ENCODE data around the gene STOM.
"Not testable (repeated sequence)": the region's sequence is repeated elsewhere in the genome, so short reads cannot be mapped to it uniquely, and the experiment has no call there.

STOM gene, protein sequence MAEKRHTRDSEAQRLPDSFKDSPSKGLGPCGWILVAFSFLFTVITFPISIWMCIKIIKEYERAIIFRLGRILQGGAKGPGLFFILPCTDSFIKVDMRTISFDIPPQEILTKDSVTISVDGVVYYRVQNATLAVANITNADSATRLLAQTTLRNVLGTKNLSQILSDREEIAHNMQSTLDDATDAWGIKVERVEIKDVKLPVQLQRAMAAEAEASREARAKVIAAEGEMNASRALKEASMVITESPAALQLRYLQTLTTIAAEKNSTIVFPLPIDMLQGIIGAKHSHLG

DNA sequence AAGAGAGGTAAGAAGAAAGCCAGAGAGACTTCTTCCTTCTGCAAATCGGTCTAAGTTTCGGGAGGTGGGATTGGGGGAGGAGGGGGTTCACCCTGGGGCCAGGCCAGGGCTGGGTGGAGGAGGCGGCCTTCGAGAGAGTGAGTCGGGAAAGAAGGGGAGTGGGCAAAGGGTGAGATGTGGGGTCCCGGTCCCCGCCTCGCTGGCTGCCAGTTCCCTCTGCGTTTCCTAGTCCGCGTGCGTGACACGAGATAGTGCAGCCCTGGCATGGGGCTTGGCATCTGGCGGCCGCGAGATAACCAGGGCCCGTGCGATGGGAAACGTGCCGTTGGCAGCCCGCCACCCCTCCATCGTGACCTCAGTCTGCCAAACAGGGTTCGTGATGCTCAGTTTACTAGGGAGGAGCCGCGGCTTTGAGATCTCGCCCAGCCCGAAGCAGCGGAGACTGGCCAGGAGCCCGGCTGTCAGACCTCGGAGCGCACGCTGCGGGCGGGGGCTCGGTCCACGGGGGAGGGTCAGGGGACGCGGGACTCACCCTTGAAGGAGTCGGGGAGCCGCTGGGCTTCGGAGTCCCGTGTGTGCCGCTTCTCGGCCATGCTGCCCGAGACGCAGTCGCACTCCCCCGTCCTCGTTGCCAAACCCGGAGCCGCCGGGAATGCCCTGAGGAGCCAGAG lies at the start of gene STOM:
Gene STOM, minus strand, starts transcription at position 656 of the 671 bp plus-strand sequence. Its CDS starts 63 bp downstream, at position 593.
- DNase-seq (ENCODE audit: low read depth in 2 of 2) = peak in 1 of 2 donors; percentile 29

DNA sequence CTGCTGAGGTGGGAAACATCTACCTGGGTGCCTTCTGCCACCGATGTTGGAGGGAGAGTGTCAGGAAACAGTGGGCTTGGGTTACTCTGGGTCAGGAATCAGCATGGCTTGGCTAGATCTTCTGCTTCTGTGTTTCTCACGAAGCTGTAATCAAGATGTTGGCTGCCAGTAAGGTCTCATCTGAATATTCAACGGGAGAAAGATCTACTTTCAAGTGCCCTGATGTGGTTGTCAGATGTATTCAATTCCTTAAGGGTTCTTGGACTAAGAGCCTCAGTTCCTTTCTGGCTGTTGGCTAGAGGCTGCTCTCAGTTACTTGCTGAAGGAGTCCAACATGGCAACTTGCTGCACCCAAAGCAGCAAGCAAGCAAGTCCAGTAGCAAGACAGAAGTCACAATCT lies 41.9 kb upstream of the STOM start:
- no peak for DNase-seq (ENCODE audit: low read depth in 2 of 2)

DNA sequence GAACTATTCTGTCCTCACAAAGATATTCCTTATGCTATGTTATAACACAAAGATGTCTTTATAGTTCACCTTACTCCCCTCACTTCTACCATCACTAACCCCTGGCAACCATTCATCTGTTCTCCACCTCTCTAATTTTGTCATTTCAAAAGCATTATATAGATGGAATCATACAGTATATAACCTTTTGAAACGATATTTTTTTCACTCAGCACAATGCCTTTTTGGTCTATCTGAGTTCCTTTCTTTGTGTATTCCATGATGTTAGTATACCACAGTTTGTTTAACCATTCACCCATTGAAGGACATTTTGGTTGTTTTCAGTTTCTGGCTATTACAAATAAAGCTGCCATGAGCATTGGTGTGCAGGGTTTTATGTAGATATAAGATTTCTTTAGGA lies 35.8 kb upstream of the STOM start:
- no peak for DNase-seq (ENCODE audit: low read depth in 2 of 2)

DNA sequence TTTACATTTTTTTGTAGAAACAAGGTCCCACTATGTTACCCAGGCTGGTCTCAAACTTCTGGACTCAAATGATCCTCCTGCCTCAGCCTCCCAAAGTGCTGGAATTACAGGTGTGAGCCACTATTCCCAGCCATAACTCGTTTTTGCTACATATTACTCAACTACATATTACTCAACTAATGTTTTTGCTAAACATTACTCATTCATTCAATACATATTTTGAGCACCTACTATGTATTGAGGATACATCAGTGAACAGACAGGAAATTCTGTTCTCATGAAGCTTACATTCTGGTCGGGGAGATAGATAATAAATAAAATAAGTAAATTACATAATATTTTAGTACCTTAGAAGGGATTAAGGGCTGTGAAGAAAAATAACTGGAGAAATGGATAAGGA lies 34.9 kb upstream of the STOM start:
- no peak for DNase-seq (ENCODE audit: low read depth in 2 of 2)

DNA sequence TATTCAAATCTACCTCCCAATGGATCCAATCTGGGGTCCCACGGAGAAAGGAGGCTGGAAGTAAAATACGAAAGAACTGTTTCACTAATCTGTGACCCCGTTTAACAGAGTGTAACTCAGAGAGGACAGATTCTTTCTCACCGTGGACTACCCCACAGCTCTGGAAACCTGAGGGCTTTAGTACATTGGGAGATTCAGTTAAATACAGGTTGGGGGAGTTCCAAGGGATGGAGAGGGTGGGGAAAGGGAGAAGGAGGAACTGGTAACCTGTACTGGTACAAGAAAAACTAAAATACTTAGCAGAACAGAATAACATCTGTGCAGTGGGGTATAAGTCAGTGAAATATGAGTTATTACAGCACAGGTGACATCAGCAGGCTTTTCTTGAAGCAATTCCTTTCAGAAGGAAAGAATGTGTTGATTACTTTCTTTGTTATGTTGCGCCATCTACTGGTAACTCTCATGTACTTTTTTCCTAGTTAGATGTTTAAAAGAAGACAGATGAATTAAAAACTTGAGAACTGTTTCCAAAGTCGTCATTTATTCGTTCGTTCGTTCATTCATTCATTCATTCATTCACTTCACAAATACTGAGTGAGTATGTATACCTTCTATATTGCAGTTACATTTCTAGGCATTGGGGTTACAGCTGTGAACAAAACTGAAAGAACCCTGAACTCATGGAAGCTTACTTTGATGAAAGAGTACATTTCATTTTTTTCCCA lies 30.0 kb upstream of the STOM start:
- DNase-seq (ENCODE audit: low read depth in 2 of 2) = no peak

DNA sequence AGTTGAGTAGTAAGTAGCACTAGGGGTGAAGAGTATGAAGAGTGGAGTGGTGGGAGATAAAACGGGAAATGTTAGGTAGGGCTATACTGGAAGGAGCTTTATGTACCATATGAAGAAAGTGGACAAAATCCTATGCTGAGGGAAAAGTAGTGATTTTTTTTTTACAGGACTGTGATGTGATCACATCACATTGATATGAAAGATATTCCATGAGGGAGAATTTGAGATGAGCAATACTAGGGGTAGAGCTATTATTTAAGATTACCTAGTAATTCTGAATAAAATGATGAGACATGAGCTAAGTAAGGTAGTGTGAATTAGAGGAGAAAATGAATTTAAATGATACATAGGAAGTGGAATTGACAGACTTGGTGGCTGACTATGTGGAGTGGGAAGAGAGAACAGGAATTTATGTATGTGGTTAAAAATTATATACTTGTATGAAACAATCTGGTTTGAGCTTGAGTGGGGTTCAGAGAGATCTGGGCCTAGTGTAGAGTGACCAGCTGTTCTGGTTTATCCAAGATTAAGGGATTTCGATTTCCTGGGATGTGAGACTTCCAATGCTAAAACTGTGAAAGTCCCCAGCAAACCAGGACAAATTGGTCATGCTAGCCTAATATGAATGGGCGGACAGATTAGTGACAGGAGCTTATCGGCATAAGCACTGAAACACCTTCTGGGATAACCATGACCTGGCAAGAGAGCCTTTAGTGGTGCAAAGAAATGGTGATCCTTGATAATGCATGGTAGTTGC lies 29.3 kb upstream of the STOM start:
- DNase-seq (ENCODE audit: low read depth in 2 of 2) = no peak

DNA sequence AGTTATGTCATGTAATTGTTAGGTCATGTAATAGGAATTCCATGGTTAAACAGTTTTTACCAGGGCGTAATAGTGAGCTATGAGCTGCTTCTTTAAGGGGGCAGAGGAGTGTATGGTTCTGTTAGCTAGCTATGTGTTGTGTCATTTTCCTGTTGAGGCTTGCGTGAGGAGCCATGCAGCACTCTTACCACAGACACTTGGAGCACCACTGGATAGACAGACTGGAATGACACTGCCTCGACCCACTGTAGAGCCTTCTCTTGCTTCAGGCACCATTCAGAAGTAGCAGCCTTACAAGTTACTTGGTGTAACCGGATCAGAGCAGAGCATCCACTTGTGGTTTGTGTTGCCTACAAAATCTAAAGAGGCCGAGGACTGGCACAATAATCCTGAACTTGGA lies 28.3 kb upstream of the STOM start:
- DNase-seq (ENCODE audit: low read depth in 2 of 2) = no peak

DNA sequence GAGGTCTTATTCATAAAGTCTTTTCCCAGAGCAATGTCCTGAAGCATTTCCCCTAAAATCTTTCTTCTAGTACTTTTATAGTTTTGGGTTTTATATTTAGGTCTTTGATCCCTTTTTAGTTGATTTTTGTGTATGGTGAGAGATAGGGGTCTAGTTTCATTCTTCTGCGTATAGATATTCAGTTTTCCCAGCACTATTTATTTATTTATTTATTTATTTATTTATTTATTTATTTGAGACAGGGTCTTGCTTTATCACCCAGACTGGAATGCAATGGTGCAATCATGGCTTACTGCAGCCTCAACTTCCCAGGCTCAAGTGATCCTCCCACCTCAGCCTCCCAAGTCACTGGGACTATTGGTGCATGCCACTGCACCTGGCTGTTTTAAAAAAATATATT lies 27.2 kb upstream of the STOM start:
- DNase-seq (ENCODE audit: low read depth in 2 of 2) = not testable (repeated sequence)

DNA sequence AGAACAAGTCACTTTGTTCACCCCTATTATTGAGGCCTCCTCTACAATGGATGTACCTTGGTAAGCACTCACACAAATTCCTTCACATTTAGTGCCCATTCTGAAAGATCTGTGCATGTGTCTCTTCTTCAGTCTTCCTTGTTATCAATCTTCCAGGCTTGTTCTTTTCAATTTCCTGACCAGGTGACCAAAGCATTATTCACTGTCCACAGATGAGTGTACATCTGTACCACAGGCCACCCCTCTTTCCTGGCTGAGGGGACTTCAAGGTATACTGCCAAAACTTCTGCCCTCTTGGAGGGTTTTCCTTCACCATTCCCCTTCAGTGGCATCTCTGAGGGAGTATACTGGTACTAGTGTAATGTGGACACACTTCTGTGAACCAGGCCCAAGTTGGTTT lies 25.5 kb upstream of the STOM start:
- DNase-seq (ENCODE audit: low read depth in 2 of 2) = no peak

DNA sequence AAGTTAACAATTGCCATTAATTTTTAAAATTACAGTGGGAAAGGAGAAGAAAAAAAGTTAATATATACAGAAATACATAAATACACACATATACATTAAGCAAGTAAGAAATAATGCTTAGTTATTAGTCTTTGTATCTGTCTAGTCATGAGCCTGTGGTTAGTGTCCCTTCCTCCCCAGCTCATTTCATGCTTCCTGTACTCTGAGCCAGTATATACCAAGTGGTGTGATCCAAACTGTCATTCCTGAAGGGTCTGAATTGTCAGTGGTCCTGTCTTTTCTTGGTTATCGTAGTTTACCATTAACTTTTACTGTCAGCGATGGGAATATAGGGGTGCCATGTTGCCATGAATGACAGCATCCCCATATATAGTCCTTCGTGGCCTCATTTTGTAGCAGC lies 24.2 kb upstream of the STOM start:
- no peak for DNase-seq (ENCODE audit: low read depth in 2 of 2)

DNA sequence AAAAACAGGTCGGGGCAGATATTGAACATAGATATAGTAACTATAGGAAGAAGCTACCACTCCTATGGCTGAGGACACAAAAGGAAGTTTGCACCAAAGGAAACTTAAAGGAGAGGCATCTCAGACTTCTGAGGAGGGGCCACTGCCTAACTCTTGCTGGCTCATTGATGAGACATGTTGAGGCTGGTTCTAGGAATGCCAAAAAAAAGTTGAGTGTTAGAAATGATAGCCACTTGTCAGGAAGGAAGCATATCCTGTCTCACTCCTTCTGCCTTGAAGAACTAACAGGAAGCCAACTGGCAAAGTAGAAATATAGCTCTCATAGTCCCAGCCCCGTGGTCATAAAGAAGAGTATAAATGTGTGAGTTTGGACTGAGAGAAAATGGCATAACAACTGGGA lies 23.3 kb upstream of the STOM start:
- no peak for DNase-seq (ENCODE audit: low read depth in 2 of 2)

DNA sequence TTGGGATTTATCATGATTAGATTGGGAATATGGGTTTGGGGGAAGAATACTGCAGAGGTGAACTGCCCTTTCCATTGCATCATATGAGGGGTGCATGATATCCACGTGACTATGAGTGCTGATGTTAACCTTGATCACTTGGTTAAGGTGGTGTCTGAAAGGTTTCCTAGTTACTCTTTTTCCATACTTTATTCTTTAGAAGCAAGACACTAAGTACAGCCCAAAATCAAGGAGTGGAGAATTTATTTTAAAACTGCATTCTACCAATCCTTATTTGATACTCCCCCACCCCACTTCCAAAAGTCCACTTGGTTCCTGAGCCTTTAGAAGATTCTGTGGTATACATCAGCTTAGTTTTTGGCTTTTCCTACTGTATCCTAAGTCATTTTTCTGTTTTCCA lies 20.3 kb upstream of the STOM start:
- no peak for DNase-seq (ENCODE audit: low read depth in 2 of 2)

DNA sequence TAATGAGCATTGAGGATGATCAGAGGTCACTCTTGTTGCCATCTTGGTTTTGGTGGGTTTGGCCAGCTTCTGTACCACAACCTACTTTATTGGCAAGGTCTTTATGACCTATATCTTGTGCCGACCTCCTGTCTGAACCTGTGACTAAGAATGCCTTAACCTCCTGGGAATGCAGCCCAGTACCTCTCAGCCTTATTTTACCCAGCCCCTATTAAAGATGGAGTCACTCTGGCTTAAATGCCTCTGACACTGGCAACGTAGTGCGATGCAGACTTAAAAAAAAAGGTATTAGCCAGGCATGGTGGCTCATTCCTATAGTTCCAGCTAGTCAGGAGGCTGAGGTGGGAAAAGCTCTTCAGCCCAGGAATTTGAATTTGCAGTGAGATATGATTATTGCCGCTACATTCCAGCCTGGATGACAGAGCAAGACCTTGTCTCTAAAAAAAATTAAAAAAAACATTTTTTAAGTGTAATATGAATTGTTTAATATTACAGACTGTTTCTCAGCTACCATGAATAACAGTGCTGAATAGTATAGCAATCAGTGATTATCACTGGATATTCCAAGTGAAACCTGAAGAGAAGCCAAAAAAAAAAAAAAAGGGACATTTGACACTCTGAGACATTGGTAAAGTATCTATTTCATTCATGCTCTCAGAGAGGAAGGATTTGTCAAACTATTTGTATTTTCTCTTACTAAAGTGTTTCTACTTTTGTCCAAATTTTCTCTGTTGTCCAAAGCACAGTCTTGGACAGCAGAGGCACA lies 18.3 kb upstream of the STOM start:
- no peak for DNase-seq (ENCODE audit: low read depth in 2 of 2)

DNA sequence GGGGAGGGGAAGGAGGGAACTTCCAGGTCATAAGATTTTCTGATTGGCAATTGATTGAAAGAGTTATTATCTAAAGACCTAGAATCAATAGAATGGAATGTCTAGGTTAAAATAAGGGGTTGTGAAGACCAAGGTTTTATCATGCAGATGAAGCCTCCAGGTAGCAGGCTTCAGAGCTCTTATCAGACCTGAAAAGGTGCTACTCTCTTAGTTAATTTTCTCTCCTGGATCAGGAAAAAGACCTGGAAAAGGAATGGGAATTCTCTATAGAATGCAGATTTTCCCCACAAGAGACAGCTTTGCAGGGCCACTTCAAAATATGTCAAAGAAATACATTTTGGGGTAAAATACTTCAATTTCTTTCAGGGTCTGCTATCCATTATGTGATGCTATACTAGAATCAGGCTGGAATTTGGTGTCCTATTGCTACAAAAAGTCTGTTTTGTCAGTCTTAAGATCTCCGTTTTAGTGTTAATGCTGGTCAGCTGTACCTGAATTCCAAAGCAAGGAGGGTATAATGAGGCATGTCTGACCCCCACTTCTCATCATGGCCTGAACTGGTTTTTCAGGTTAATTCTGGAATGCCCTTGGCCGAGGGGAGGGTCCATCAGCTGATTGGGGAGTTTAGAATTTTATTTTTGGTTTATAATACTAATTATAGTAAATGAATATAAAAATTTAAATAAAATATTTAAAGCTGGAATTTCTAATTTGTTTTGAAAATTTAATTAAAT lies 16.6 kb upstream of the STOM start:
- DNase-seq (ENCODE audit: low read depth in 2 of 2) = no peak

DNA sequence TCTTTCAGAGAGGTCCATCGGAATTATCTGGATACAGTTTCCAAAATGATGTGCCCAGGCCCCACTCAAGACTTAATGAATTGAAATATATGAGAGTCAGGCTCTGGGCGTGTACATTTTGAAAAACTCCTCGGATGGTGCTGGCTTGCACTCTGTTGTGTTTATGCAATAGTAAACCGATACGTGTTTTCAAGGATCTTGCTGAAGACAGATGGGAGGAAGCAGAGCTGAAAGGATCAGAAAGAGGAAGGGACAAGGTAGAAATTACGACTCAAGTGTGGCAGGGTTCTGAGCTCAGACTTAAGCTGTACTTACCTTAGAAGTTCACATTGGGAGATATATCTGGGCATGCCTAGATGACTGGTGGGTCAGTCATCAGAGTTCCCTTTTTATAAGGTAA lies 13.7 kb upstream of the STOM start:
- DNase-seq (ENCODE audit: low read depth in 2 of 2) = no peak

DNA sequence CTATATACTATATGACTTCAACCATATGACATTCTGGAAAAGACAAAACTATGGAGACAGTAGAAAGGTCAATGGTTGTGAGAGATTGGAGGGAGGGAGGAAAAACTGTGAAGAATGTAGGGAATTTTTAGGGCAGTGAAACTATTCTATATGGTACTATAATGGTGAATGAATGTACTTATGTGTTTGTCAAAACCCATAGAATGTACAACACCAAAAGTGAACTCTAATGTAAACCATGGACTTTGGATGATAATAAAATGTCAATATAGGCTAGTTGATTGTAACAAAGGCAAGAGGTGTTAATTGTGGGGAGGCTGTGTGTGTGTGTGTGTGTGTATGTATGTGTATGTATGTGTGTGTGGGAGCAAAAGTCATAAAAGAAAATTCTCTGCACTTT lies 10.8 kb upstream of the STOM start:
- DNase-seq (ENCODE audit: low read depth in 2 of 2) = no peak

DNA sequence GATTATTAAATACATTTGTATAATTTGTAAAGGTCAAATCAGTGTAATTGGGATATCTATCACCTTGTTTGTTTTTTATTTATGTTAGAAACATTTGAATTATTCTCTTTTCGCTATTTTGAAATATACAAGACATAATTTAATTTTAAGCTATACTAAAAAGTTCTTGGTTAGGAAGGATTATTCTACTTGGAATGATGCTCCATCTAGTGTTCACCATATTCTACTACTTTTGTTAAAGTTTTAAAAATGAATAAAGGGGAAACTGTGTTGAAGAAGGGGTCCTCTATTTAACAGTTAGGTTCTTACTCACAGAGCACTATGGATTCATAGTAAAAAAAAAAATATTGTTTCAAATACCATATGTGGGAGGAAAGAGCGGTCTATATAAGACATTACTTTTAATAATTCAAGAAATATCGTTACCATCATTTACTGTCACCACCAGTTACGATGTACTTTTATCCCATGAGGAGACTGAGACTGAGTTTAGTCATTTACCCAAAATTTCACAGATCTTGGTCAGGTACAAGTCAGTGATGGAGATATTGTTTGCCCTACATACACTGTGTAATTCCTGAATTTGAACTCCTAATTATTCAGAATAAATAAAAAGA lies 6.3 kb upstream of the STOM start:
- no peak for DNase-seq (ENCODE audit: low read depth in 2 of 2)

DNA sequence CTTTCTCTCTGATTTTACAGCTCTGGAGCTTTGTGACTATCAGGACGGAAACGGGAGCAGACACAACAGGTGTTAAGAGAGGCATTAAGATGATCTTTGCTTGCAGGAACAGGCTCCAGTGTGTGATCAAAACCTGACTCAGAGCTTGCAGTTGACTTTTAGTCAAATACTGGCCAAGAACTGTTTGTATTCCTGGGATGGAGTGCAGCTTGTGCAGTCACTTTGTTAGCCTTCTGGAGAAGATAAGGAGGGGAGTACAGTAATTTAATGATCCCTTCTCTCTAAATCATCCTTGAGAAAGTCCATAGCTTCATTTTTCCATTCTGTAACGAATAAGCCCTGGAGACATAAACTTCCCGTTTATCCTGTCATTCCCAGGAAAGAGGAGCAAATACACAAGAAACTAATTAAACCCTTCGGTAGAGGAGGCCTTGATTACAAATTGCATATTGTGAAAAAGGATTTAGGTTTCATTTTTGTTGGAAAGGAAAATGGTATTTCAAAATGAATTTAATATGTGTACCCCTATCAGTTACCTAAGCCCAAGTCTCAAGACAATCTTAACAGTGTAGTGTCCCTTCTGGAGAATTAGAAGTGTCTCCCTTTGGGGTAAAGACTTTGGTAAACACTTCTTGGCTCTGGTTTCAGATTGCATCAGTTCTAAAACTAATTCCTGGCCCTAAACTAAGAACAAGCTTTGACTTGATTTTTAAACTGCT lies 3.1 kb upstream of the STOM start:
- no peak for DNase-seq (ENCODE audit: low read depth in 2 of 2)

DNA sequence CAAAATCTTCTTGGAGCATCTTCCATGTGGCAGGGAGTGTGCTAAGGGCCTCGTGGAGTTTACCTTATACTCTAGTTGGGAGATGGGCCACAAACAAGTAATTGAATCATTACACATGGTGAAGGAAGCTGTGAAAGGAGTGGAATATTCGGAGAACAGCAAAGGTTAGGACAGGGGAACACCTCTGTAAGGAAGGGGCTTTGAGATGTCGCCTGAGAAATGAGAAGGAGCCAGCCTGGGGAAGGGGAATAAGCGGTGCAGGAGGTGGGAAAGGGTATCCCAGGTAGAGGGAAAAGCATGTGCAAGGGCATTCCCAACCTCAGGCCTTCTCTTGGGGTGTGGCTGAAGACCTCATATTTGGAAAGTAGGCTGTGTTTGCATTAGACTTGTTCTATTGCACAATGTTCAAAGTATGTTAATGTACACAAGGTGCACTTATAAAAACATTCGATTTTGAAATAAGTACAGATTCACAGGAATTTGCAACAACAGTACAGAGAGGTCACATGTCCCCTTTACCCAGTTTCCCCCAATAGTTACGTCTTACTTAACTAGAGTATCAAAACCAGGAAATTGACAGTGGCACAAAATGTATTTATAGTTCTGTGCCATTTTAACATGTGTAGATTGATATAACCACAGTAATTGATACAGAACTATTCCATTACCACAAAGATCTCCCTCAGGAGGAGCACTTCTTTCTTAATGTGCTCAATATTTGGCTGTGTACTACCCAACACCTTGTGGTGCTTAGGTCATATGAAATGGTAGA lies 2.4 kb upstream of the STOM start:
- DNase-seq (ENCODE audit: low read depth in 2 of 2) = no peak
